Loucy (cell line): Measurements from ENCODE around the gene NF1.

ENCODE experiments used
- H2AFZ ChIP-seq: fragments of 200-600 bp; sonication (generic); 2 replicates; pipeline ENCODE4 v1.6.0; 2016; ENCODE audit warnings: antibody characterized with exemption, mild to moderate bottlenecking, low read length, moderate library complexity
- H3F3A ChIP-seq: fragments of 200-600 bp; 2 replicates; pipeline ENCODE4 v1.6.0; 2016; ENCODE audit warnings: antibody characterized with exemption, low read depth, mild to moderate bottlenecking
- H3K27me3 ChIP-seq: fragments of 200-600 bp; sonication (generic); 2 replicates; pipeline ENCODE4 v1.6.1; 2014; ENCODE audit warnings: low read length, mild to moderate bottlenecking; ENCODE audit not compliant: insufficient read depth, poor library complexity, severe bottlenecking
- H3K36me3 ChIP-seq: fragments of 200-600 bp; sonication (generic); 2 replicates; pipeline ENCODE4 v1.6.1; 2016; ENCODE audit warnings: low read length; ENCODE audit not compliant: insufficient read depth
- H3K4me1 ChIP-seq: fragments of 200-600 bp; sonication (generic); 2 replicates; pipeline ENCODE4 v1.5.1; 2014; ENCODE audit warnings: low read length, mild to moderate bottlenecking; ENCODE audit not compliant: insufficient read depth, poor library complexity, severe bottlenecking
- H3K4me2 ChIP-seq: fragments of 200-600 bp; sonication (generic); 2 replicates; pipeline ENCODE4 v1.6.0; 2014; ENCODE audit warnings: antibody characterized with exemption, low read length, low read depth, mild to moderate bottlenecking; ENCODE audit not compliant: poor library complexity, severe bottlenecking
- H3K4me3 ChIP-seq: fragments of 200-600 bp; sonication (generic); 2 replicates; pipeline ENCODE4 v1.5.1; 2014; ENCODE audit warnings: low read length, mild to moderate bottlenecking, mixed read lengths; ENCODE audit not compliant: poor library complexity, severe bottlenecking
- H3K79me2 ChIP-seq: fragments of 200-600 bp; sonication (generic); 2 replicates; pipeline ENCODE4 v1.6.1; 2014; ENCODE audit warnings: low read length; ENCODE audit not compliant: insufficient read depth
- H3K9ac ChIP-seq: fragments of 200-600 bp; sonication (generic); 2 replicates; pipeline ENCODE4 v1.6.0; 2014; ENCODE audit warnings: mild to moderate bottlenecking, low read depth, low read length, moderate library complexity; ENCODE audit not compliant: poor library complexity, severe bottlenecking
- H3K9me2 ChIP-seq: fragments of 200-600 bp; sonication (generic); replicated peaks from 2 replicates; pipeline ENCODE4 v1.6.1; 2016; ENCODE audit warnings: low read depth, low read length, mixed read lengths
- H3K9me3 ChIP-seq: fragments of 200-600 bp; sonication (generic); 2 replicates; pipeline ENCODE4 v1.6.1; 2014; ENCODE audit warnings: mild to moderate bottlenecking, antibody characterized with exemption, low read length, low read depth; ENCODE audit not compliant: insufficient read depth
- H4K20me1 ChIP-seq: fragments of 200-600 bp; sonication (generic); 2 replicates; pipeline ENCODE4 v1.6.0; 2014; ENCODE audit warnings: antibody characterized with exemption, low read length, mild to moderate bottlenecking; ENCODE audit not compliant: insufficient read depth, poor library complexity, severe bottlenecking
- EZH2phosphoT487 ChIP-seq: fragments of 200-600 bp; IDR thresholded peaks from 2 replicates; pipeline ENCODE4 v1.6.1; 2018; ENCODE audit warnings: antibody characterized with exemption, mild to moderate bottlenecking, moderate library complexity, borderline replicate concordance
- TF ChIP-seq, protein P1 (sequence below): fragments of 200-600 bp; sonication (generic); conservative IDR thresholded peaks from 2 replicates; pipeline ENCODE4 v1.5.1; 2014; ENCODE audit warnings: mild to moderate bottlenecking, antibody characterized with exemption, low read length

NF1 gene

DNA sequence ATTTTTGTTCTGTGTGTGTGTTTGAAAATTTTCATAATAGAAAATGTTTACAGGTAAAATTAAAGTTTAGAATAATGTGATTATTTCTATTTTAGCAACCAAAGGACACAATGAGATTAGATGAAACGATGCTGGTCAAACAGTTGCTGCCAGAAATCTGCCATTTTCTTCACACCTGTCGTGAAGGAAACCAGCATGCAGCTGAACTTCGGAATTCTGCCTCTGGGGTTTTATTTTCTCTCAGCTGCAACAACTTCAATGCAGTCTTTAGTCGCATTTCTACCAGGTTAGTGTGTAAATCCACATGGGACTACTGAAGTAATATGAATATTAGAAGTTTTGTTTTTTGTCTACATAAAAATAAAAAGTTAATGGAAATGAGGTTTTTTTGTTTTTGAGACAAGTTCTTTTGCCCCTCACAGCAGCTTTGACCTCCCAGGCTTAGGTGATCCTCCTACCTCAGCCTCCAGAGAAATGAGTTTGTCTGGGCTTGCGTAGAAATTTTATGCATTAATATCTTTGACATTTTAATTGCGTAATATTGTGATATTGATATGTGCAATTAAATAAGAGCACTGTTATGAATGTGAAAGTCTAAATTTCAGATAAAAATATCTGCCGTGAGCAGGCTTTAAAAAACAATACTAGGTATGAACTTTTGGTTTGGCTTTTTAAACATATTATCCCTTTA lies 68.5 kb downstream of the NF1 start:
- Histone ChIP-seq H4K20me1 (no peaks in the 10 kb centered on the region), H3K4me1 (no peaks in the 10 kb centered on the region), H3K79me2 (no peaks in the 10 kb centered on the region), H3K36me3 (peaks cover 21% of the 10 kb centered on the region), H3K4me3 (no peak overlapping the region), H3K9me2 (no peaks in the 10 kb centered on the region), H3K4me2 (no peak overlapping the region), H3K9me3 (no peaks in the 10 kb centered on the region), H2AFZ (no peak overlapping the region), H3K27me3 (no peaks in the 10 kb centered on the region), H3K9ac (no peak overlapping the region), H3F3A (no peaks in the 10 kb centered on the region)
- no peak for TF ChIP-seq EZH2phosphoT487
- TF ChIP-seq, protein P1, sequence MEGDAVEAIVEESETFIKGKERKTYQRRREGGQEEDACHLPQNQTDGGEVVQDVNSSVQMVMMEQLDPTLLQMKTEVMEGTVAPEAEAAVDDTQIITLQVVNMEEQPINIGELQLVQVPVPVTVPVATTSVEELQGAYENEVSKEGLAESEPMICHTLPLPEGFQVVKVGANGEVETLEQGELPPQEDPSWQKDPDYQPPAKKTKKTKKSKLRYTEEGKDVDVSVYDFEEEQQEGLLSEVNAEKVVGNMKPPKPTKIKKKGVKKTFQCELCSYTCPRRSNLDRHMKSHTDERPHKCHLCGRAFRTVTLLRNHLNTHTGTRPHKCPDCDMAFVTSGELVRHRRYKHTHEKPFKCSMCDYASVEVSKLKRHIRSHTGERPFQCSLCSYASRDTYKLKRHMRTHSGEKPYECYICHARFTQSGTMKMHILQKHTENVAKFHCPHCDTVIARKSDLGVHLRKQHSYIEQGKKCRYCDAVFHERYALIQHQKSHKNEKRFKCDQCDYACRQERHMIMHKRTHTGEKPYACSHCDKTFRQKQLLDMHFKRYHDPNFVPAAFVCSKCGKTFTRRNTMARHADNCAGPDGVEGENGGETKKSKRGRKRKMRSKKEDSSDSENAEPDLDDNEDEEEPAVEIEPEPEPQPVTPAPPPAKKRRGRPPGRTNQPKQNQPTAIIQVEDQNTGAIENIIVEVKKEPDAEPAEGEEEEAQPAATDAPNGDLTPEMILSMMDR = no peak

DNA sequence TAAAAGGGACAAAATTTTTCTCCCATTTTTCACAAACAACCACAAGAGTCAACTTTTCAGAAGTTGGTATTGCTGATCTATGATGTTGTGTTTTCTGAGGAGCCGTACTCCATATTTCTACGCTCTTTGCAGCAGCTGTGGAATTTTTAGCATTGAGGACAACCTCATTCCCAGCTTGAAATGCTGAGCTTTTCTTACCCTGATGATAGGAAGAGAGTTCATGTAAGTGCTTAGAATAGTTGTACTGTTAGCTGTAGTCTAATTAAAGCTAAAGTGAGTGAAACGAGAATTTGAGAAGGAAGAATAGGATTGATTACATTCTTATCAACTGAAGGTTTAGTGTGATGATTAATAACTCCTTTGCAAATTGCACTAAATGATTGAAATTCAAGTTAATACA lies 72.3 kb downstream of the NF1 start:
- Histone ChIP-seq H3K4me2 (no peak overlapping the region), H3K9me2 (no peaks in the 10 kb centered on the region), H3K4me3 (no peak overlapping the region), H3K4me1 (no peaks in the 10 kb centered on the region), H3K9ac (no peak overlapping the region), H3F3A (no peaks in the 10 kb centered on the region), H4K20me1 (no peaks in the 10 kb centered on the region), H3K36me3 (peaks cover 21% of the 10 kb centered on the region), H3K27me3 (no peaks in the 10 kb centered on the region), H2AFZ (no peak overlapping the region), H3K9me3 (no peaks in the 10 kb centered on the region), H3K79me2 (no peaks in the 10 kb centered on the region)
- TF ChIP-seq, protein P1 = no peak
- TF ChIP-seq EZH2phosphoT487 = no peak

DNA sequence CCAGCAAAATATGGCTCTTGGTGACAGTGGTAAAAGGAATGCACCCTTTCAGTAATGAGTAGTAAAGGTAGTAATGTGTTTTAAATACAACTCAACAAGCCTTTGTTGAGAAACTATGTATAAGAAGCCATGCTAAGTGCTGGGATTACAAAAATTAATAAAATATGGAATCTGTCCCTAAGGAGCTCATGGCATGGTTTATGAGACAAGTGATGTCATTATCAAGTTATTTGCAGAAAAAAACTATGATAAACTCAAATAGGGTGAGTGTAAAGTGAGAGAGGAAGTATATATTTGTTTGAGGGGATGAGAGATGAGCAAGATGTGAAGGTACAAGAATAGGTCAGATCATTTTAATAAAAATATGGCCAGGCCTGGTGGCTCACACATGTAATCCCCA lies 76.9 kb downstream of the NF1 start:
- Histone ChIP-seq H3K4me2 (no peak overlapping the region), H3K36me3 (peaks cover 11% of the 10 kb centered on the region; the same call in 1 of the 2 replicates), H3K79me2 (no peaks in the 10 kb centered on the region), H3K4me1 (no peaks in the 10 kb centered on the region), H3K4me3 (no peak overlapping the region), H3K9ac (no peak overlapping the region), H2AFZ (no peak overlapping the region), H3K9me3 (no peaks in the 10 kb centered on the region), H3K27me3 (no peaks in the 10 kb centered on the region), H4K20me1 (no peaks in the 10 kb centered on the region), H3F3A (no peaks in the 10 kb centered on the region), H3K9me2 (no peaks in the 10 kb centered on the region)
- no peak for TF ChIP-seq EZH2phosphoT487
- TF ChIP-seq, protein P1 = no peak
